ENCODE data around the gene SLC25A18.
"Not testable (repeated sequence)": the region's sequence is repeated elsewhere in the genome, so short reads cannot be mapped to it uniquely, and the experiment has no call there.

Gene SLC25A18

GRCh38 chr22:17633998-17634323 lies 70.7 kb downstream of the SLC25A18 start:
- Histone ChIP-seq H3K36me3 (ENCODE audit: control insufficient read depth in 2 of 2, insufficient read depth in 2 of 2, low read length in 2 of 2) (no peaks in the 10 kb centered on the region), H3K9ac (ENCODE audit: low read length in 2 of 2) (no peak overlapping the region), H3K9me3 (ENCODE audit: control insufficient read depth in 2 of 2, low read length in 2 of 2) (no peaks in the 10 kb centered on the region), H3K4me1 (ENCODE audit: control insufficient read depth, insufficient read depth, low read length) (peaks cover 11% of the 10 kb centered on the region), H3K27me3 (ENCODE audit: control insufficient read depth in 1 of 2, insufficient read depth in 2 of 2, low read length in 2 of 2) (no peaks in the 10 kb centered on the region), H3K27ac (ENCODE audit: low read length) (no peak overlapping the region), H3K4me3 (ENCODE audit: low read length in 2 of 2) (no peak overlapping the region)

- H3K36me3 ChIP-seq (ENCODE audit: control insufficient read depth in 2 of 2, insufficient read depth in 2 of 2, low read length in 2 of 2): no peaks in the 10 kb centered on the region
- no peak overlapping the region for H3K9ac ChIP-seq (ENCODE audit: low read length in 2 of 2)
- no peak overlapping the region for H3K27ac ChIP-seq (ENCODE audit: low read length)
- peaks cover 14% of the 10 kb centered on the region for H3K4me1 ChIP-seq (ENCODE audit: control insufficient read depth, insufficient read depth, low read length)
- no peaks in the 10 kb centered on the region for H3K9me3 ChIP-seq (ENCODE audit: control insufficient read depth in 2 of 2, low read length in 2 of 2)
- H3K27me3 ChIP-seq (ENCODE audit: control insufficient read depth in 1 of 2, insufficient read depth in 2 of 2, low read length in 2 of 2): no peaks in the 10 kb centered on the region
- H3K4me3 ChIP-seq (ENCODE audit: low read length in 2 of 2): no peak overlapping the region
Observed at GRCh38 chr22:17634696-17635095, 71.4 kb downstream of the SLC25A18 start.

- H3K9me3 ChIP-seq (ENCODE audit: control insufficient read depth in 2 of 2, low read length in 2 of 2); H3K36me3 ChIP-seq (ENCODE audit: control insufficient read depth in 2 of 2, insufficient read depth in 2 of 2, low read length in 2 of 2); H3K27me3 ChIP-seq (ENCODE audit: control insufficient read depth in 1 of 2, insufficient read depth in 2 of 2, low read length in 2 of 2); H3K9ac ChIP-seq (ENCODE audit: low read length in 2 of 2); H3K27ac ChIP-seq (ENCODE audit: low read length); H3K4me3 ChIP-seq (ENCODE audit: low read length in 2 of 2): not testable (repeated sequence)
- peaks cover 17% of the 10 kb centered on the region for H3K4me1 ChIP-seq (ENCODE audit: control insufficient read depth, insufficient read depth, low read length)
Observed at GRCh38 chr22:17636850-17637249, 73.6 kb downstream of the SLC25A18 start.

GRCh38 chr22:17637490-17638181 lies 74.3 kb downstream of the SLC25A18 start:
- Histone ChIP-seq H3K4me1 (ENCODE audit: control insufficient read depth, insufficient read depth, low read length) (peaks cover 17% of the 10 kb centered on the region), H3K4me3 (ENCODE audit: low read length in 2 of 2) (peak overlapping the region; percentile 97)

GRCh38 chr22:17638182-17638431 lies 74.8 kb downstream of the SLC25A18 start:
- peak overlapping the region; percentile 99 for H3K27ac ChIP-seq (ENCODE audit: low read length)
- H3K4me1 ChIP-seq (ENCODE audit: control insufficient read depth, insufficient read depth, low read length): peaks cover 17% of the 10 kb centered on the region
- H3K36me3 ChIP-seq (ENCODE audit: control insufficient read depth in 2 of 2, insufficient read depth in 2 of 2, low read length in 2 of 2): peaks cover 0 to 4% of the 10 kb centered on the region in 2 donors
- H3K4me3 ChIP-seq (ENCODE audit: low read length in 2 of 2): peak overlapping the region; percentile 97
- H3K9ac ChIP-seq (ENCODE audit: low read length in 2 of 2): peak overlapping the region; percentile 93 to 100
- H3K9me3 ChIP-seq (ENCODE audit: control insufficient read depth in 2 of 2, low read length in 2 of 2): no peaks in the 10 kb centered on the region
- H3K27me3 ChIP-seq (ENCODE audit: control insufficient read depth in 1 of 2, insufficient read depth in 2 of 2, low read length in 2 of 2): no peaks in the 10 kb centered on the region

More at GRCh38 chr22:17637490-17638181, 74.3 kb downstream of the SLC25A18 start:
- Histone ChIP-seq H3K9ac (ENCODE audit: low read length in 2 of 2) (peak overlapping the region; percentile 93 to 100), H3K9me3 (ENCODE audit: control insufficient read depth in 2 of 2, low read length in 2 of 2) (no peaks in the 10 kb centered on the region), H3K27me3 (ENCODE audit: control insufficient read depth in 1 of 2, insufficient read depth in 2 of 2, low read length in 2 of 2) (no peaks in the 10 kb centered on the region), H3K27ac (ENCODE audit: low read length) (peak overlapping the region; percentile 99), H3K36me3 (ENCODE audit: control insufficient read depth in 2 of 2, insufficient read depth in 2 of 2, low read length in 2 of 2) (peaks cover 0 to 4% of the 10 kb centered on the region in 2 donors)

GRCh38 chr22:17638432-17639246 lies 75.3 kb downstream of the SLC25A18 start, which contains the start of gene BCL2L13:
TSS of gene BCL2L13 (plus strand) at chr22:17638757. CDS start at chr22:17655712, 16,955 bp downstream.
- H3K27ac ChIP-seq (ENCODE audit: low read length): peak within 1 kb of the TSS; percentile 99
- no peaks in the 10 kb centered on the region for H3K27me3 ChIP-seq (ENCODE audit: control insufficient read depth in 1 of 2, insufficient read depth in 2 of 2, low read length in 2 of 2)
- no peaks in the 10 kb centered on the region for H3K9me3 ChIP-seq (ENCODE audit: control insufficient read depth in 2 of 2, low read length in 2 of 2)
- H3K36me3 ChIP-seq (ENCODE audit: control insufficient read depth in 2 of 2, insufficient read depth in 2 of 2, low read length in 2 of 2): peaks cover 0 to 4% of the 10 kb centered on the region in 2 donors
- peak within 1 kb of the TSS; percentile 97 for H3K4me3 ChIP-seq (ENCODE audit: low read length in 2 of 2)
- H3K9ac ChIP-seq (ENCODE audit: low read length in 2 of 2): peak within 1 kb of the TSS; percentile 93 to 100
- H3K4me1 ChIP-seq (ENCODE audit: control insufficient read depth, insufficient read depth, low read length): peaks cover 17% of the 10 kb centered on the region

GRCh38 chr22:17639247-17639741 lies 76.0 kb downstream of the SLC25A18 start:
- peaks cover 0 to 4% of the 10 kb centered on the region in 2 donors for H3K36me3 ChIP-seq (ENCODE audit: control insufficient read depth in 2 of 2, insufficient read depth in 2 of 2, low read length in 2 of 2)
- H3K9ac ChIP-seq (ENCODE audit: low read length in 2 of 2): peak overlapping the region; percentile 93 to 100
- H3K27me3 ChIP-seq (ENCODE audit: control insufficient read depth in 1 of 2, insufficient read depth in 2 of 2, low read length in 2 of 2): no peaks in the 10 kb centered on the region
- peaks cover 17% of the 10 kb centered on the region for H3K4me1 ChIP-seq (ENCODE audit: control insufficient read depth, insufficient read depth, low read length)
- H3K27ac ChIP-seq (ENCODE audit: low read length): peak overlapping the region; percentile 99
- no peaks in the 10 kb centered on the region for H3K9me3 ChIP-seq (ENCODE audit: control insufficient read depth in 2 of 2, low read length in 2 of 2)
- peak overlapping the region; percentile 97 for H3K4me3 ChIP-seq (ENCODE audit: low read length in 2 of 2)

All from stomach smooth muscle (tissue), 2 donors.